Nephron progenitor cell (in vitro differentiated cells): Measurements from ENCODE around the gene CACNA1A.

Experiments
- DNase-seq: peaks from one replicate; pipeline ENCODE4 v3.0.0; 2021
- H3K27ac Mint-ChIP-seq: 2 replicates; pipeline ENCODE4 v1.8.0; 2021; ENCODE audit warnings: mild to moderate bottlenecking, moderate library complexity, mixed read lengths
- H3K27me3 Mint-ChIP-seq: 2 replicates; pipeline ENCODE4 v1.8.0; 2021; ENCODE audit warnings: mild to moderate bottlenecking, low read depth, mixed read lengths; ENCODE audit not compliant: poor library complexity
- H3K36me3 Mint-ChIP-seq: 2 replicates; pipeline ENCODE4 v1.8.0; 2021; ENCODE audit warnings: low read depth, mixed read lengths
- H3K4me1 Mint-ChIP-seq: 2 replicates; pipeline ENCODE4 v1.8.0; 2021; ENCODE audit warnings: mixed read lengths
- H3K4me3 Mint-ChIP-seq: 2 replicates; pipeline ENCODE4 v1.8.0; 2021; ENCODE audit warnings: mild to moderate bottlenecking, moderate library complexity, mixed read lengths
- H3K9me3 Mint-ChIP-seq: 2 replicates; pipeline ENCODE4 v1.8.0; 2021; ENCODE audit warnings: mild to moderate bottlenecking, moderate library complexity, mixed read lengths
- CTCF ChIP-seq: fragments of 200-600 bp; sonication (generic); IDR thresholded peaks from 2 replicates; pipeline ENCODE4 v1.5.0; 2021; ENCODE audit warnings: antibody characterized with exemption

The CACNA1A gene

DNA sequence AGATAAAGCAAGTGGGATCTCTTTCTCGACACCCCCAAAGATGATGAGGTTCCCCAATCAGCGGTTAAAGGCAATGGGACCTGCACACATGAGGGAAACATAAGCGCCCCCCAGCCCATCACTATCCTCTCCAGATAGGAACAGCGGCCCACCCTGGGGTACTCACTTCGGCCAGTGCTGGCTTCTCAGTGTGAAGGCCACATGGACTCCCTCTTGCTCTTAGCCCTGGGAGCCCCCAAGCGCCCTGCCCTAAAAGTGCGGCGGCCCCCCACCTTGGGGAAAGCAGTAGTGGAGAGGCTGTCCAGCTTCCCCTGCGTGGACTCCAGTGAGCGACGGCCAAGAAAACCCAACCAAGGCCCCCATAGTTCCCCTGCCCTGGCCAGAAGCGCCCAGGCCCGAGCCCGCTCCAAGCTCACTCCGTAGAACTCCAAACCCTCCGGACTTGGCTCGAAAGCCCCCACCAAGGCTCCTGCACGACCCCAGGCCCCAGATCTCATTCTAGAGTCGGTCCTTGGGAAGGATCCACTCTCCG lies 1.0 kb downstream of the CACNA1A start:
- H3K4me1 Mint-ChIP-seq: peaks cover 10% of the 10 kb centered on the region
- H3K4me3 Mint-ChIP-seq: peak overlapping the region; percentile 77
- H3K27ac Mint-ChIP-seq: no peak overlapping the region
- no peak for DNase-seq
- H3K36me3 Mint-ChIP-seq: no peaks in the 10 kb centered on the region
- peaks cover 7% of the 10 kb centered on the region for H3K9me3 Mint-ChIP-seq
- H3K27me3 Mint-ChIP-seq: peaks cover 92% of the 10 kb centered on the region
- no peak for TF ChIP-seq CTCF

DNA sequence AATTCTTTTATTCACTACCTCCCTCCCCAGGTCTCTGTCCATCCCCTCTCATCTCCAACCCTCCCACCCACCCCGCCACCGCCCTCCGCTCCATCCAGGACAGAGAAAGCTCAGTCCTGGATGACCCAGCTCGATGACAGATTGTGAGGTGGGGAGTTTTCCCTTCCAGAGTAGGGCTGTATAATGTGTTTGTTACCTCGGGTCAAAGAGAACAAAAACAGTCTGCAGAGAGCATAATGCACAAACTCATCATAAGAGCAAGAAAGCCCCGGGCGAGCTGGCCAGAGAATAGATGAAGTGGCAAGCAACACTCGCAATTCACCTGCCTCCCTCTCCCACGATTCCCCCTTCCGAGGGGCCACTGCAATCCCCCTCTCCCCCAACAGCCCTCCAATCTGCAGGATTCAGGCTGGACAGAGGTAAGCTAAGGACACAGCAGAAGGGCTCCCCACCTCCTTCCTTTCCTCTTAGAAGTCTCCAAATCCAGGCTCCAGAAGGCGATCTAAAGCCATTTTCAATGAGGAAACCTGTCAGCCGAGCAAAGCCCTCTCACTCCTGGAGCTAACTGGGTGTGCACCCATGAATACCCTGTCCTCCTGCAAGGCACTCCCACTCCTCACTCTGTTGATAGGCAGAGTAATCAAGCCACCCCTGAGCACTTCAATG lies 2.6 kb downstream of the CACNA1A start:
- H3K4me3 Mint-ChIP-seq: no peak overlapping the region
- H3K9me3 Mint-ChIP-seq: no peaks in the 10 kb centered on the region
- H3K4me1 Mint-ChIP-seq: peaks cover 10% of the 10 kb centered on the region
- H3K27me3 Mint-ChIP-seq: peaks cover 82% of the 10 kb centered on the region
- H3K36me3 Mint-ChIP-seq: no peaks in the 10 kb centered on the region
- no peak for DNase-seq
- no peak for TF ChIP-seq CTCF
- H3K27ac Mint-ChIP-seq: no peak overlapping the region

DNA sequence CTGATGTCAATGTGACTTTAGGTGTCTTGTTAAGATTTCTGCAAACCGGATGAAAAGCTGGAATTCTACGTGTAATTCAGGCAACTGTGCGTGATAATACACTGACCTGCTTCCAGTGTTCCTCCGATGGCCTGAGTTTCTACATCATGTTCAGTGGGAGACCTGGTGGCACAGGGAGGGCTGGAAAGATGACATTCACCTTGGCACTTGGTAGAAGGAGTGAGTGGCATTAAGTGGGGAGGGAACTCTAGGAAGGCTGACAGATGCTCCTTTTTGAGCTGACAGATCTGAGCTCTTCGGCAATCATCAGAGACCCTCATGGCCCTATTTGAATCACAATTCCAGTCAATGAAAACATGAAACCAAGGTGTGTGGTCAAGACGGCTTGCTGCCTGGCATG lies 4.0 kb downstream of the CACNA1A start:
- H3K4me3 Mint-ChIP-seq: no peak overlapping the region
- no peak overlapping the region for H3K27ac Mint-ChIP-seq
- no peak for TF ChIP-seq CTCF
- no peak for DNase-seq
- H3K4me1 Mint-ChIP-seq: peaks cover 7% of the 10 kb centered on the region
- H3K36me3 Mint-ChIP-seq: no peaks in the 10 kb centered on the region
- H3K27me3 Mint-ChIP-seq: peaks cover 76% of the 10 kb centered on the region
- H3K9me3 Mint-ChIP-seq: no peaks in the 10 kb centered on the region

- H3K9me3 Mint-ChIP-seq: peaks cover 5% of the 10 kb centered on the region
- DNase-seq: no peak
- no peak for TF ChIP-seq CTCF
- H3K27ac Mint-ChIP-seq: no peak overlapping the region
- no peak overlapping the region for H3K4me3 Mint-ChIP-seq
- peaks cover 53% of the 10 kb centered on the region for H3K27me3 Mint-ChIP-seq
- H3K36me3 Mint-ChIP-seq: no peaks in the 10 kb centered on the region
- no peaks in the 10 kb centered on the region for H3K4me1 Mint-ChIP-seq
Measured at GRCh38 chr19:13499692-13500091, 6.6 kb downstream of the CACNA1A start.

- Mint-ChIP-seq H3K4me1 (no peaks in the 10 kb centered on the region), H3K36me3 (no peaks in the 10 kb centered on the region), H3K27ac (no peak overlapping the region), H3K4me3 (no peak overlapping the region), H3K27me3 (peaks cover 29% of the 10 kb centered on the region), H3K9me3 (peaks cover 5% of the 10 kb centered on the region)
- no peak for TF ChIP-seq CTCF
- no peak for DNase-seq
Measured at GRCh38 chr19:13493516-13494310, 12.6 kb downstream of the CACNA1A start.
